BJ (cell line): ENCODE data around the gene EIF4A2. TPM values are rescaled to one million over a fixed set of nuclear protein-coding genes. Genes with fewer than 3 reads are reported as not detected.

ENCODE experiments used
- CTCF ChIA-PET: fragments of 350-600 bp; formaldehyde crosslinking; extraction: SDS; loops from one replicate; lab custom pipeline; 2021; ENCODE audit warnings: antibody characterized with exemption, inconsistent platforms; lab: Yijun Ruan, JAX
- POLR2A ChIA-PET: fragments of 300-600 bp; sonication (Branson Sonifier 250); formaldehyde crosslinking; extraction: SDS; loops from one replicate; lab custom pipeline; 2021; ENCODE audit warnings: antibody characterized with exemption; lab: Charles Lee
- DNase-seq: peaks from one replicate; pipeline ENCODE4 v3.0.0-alpha.2; 2011; ENCODE audit warnings: low read depth
- H3K27me3 ChIP-seq: 2 replicates; pipeline ENCODE4 v1.6.0; 2011; ENCODE audit warnings: low read length; ENCODE audit not compliant: control insufficient read depth, insufficient read depth
- H3K36me3 ChIP-seq: 2 replicates; pipeline ENCODE4 v1.5.1; 2011; ENCODE audit warnings: low read length; ENCODE audit not compliant: control insufficient read depth, insufficient read depth
- H3K4me3 ChIP-seq: 2 replicates; pipeline ENCODE4 v1.5.1; 2011; ENCODE audit warnings: low read depth, mild to moderate bottlenecking, control low read depth, low read length
- polyA plus RNA-seq: library from polyadenylated mRNA; depleted of rRNA; stranded (reverse); fragments of >200 nt; gene quantifications from 2 replicates; pipeline ENCODE4 v1.2.3, GENCODE V29; 2011
- TF ChIP-seq, protein P1 (sequence below): IDR thresholded peaks from 2 replicates; pipeline ENCODE4 v1.5.1; 2011; ENCODE audit warnings: low read depth, mild to moderate bottlenecking, control low read depth, inconsistent platforms, low read length, moderate library complexity; ENCODE audit not compliant: insufficient read depth

Gene EIF4A2
- polyA plus RNA-seq, 1 experiment, result 210 TPM

DNA sequence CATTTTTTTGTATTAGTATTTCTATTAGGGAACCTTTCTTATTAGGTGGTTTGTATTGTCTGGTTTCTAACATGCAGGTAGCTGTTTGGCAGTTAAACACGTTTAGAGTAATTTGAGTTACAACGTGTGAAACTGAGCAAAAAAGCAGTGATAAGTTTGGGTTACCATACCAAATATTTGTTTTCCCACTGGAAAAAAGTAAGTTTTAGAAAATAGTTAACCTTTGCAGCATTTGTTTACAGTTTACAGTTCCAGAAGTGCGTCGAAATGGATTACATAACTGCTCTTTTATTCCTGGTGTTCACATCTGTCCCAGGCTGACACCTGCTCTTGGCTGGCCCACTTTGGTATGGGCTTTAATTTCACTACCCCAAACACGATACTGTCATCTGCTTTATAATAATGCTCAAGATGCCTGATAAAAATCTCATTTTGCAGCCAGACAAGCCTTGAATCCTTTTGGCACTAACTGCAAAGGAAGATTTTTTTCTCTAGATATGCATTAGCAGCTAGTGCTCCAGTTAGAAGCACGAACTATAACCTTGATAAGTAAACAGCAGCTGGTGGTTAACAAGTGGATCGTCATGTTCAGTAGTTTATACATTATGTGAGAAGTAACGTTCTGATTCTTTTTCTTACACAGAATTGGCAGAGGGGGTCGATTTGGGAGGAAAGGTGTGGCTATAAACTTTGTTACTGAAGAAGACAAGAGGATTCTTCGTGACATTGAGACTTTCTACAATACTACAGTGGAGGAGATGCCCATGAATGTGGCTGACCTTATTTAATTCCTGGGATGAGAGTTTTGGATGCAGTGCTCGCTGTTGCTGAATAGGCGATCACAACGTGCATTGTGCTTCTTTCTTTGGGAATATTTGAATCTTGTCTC, 5.3 kb downstream of the EIF4A2 start:
- no peak for DNase-seq
- no peak overlapping the region for H3K4me3 ChIP-seq
- TF ChIP-seq, protein P1, sequence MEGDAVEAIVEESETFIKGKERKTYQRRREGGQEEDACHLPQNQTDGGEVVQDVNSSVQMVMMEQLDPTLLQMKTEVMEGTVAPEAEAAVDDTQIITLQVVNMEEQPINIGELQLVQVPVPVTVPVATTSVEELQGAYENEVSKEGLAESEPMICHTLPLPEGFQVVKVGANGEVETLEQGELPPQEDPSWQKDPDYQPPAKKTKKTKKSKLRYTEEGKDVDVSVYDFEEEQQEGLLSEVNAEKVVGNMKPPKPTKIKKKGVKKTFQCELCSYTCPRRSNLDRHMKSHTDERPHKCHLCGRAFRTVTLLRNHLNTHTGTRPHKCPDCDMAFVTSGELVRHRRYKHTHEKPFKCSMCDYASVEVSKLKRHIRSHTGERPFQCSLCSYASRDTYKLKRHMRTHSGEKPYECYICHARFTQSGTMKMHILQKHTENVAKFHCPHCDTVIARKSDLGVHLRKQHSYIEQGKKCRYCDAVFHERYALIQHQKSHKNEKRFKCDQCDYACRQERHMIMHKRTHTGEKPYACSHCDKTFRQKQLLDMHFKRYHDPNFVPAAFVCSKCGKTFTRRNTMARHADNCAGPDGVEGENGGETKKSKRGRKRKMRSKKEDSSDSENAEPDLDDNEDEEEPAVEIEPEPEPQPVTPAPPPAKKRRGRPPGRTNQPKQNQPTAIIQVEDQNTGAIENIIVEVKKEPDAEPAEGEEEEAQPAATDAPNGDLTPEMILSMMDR, result no peak
- no peaks in the 10 kb centered on the region for H3K27me3 ChIP-seq
- ChIA-PET POLR2A (interaction anchor here (0.7 kb wide), 1 partner anchor 174 kb away, joined by 3 read pairs; no protein-coding TSS in a partner anchor), CTCF (interaction anchor here (0.6 kb wide), 1 partner anchor 220 kb away, joined by 3 read pairs; no protein-coding TSS in a partner anchor)
- H3K36me3 ChIP-seq, result peaks cover 12% of the 10 kb centered on the region

DNA sequence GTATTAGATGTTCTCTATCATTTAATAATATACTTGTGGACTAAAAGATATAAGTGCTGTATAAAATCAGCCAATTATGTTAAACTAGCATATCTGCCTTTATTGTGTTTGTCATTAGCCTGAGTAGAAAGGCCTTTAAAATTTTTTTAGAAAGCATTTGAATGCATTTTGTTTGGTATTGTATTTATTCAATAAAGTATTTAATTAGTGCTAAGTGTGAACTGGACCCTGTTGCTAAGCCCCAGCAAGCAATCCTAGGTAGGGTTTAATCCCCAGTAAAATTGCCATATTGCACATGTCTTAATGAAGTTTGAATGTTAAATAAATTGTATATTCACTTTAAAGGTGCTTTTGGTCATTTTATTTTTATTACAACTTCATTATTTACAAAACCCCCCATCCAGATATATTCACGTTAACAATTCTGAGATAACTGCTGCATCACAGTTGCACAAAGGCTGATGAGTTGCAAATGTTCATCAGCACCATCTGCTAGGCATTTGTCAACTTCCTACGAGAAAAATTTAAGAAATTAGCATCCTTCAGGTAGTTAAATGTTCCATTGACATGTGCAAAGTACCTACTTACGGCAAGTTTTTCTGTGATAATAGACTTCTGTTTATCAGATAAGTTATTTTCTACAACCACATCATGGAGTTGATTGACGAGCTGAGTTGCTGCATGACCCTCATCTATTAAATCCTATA, 6.3 kb downstream of the EIF4A2 start:
- ChIA-PET CTCF (no interaction called here), POLR2A (no interaction called here)
- DNase-seq, result no peak
- H3K4me3 ChIP-seq, result no peak overlapping the region
- peaks cover 10% of the 10 kb centered on the region for H3K36me3 ChIP-seq
- H3K27me3 ChIP-seq, result no peaks in the 10 kb centered on the region
- TF ChIP-seq, protein P1, result no peak

DNA sequence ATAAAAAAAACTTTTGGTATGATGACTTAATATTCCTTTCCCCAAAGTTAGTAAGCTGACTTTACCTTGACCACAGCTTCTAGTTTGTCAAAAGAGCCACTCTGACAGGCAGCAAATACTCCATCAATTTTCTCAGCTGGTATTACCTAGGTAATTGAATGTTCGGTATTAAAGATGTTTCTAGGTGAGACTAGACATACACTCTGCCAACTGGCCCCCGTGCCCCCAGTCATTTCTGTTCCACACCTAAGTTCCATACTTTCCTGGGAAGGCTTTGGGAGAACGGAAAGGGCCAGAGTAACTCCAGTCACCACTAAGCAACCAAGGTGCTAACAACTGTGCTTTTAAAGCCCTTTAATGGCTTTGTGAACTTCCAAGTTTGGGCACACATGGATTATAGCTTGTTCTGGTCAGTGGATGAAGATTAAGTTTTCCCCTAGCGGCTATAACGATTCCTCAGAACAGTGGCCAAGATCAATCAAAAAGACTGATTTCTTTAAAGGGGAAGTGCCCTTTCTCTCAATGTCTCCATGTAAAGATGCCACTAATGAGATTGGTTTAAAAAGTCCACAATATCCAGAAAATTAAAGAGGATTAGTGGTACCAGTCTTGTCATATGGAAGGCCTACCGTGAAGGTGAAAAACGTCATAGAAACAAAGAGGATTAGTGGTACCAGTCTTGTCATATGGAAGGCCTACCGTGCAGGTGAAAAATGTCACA, 7.0 kb downstream of the EIF4A2 start:
- peaks cover 5% of the 10 kb centered on the region for H3K36me3 ChIP-seq
- TF ChIP-seq, protein P1, result no peak
- H3K27me3 ChIP-seq, result no peaks in the 10 kb centered on the region
- H3K4me3 ChIP-seq, result no peak overlapping the region
- CTCF ChIA-PET, result interaction anchor here (1.8 kb wide), 1 partner anchor 176 kb away, joined by 4 read pairs; no protein-coding TSS in a partner anchor
- POLR2A ChIA-PET, result interaction anchor here (0.7 kb wide), 1 partner anchor 777 kb away, joined by 6 read pairs; no protein-coding TSS in a partner anchor
- no peak for DNase-seq

DNA sequence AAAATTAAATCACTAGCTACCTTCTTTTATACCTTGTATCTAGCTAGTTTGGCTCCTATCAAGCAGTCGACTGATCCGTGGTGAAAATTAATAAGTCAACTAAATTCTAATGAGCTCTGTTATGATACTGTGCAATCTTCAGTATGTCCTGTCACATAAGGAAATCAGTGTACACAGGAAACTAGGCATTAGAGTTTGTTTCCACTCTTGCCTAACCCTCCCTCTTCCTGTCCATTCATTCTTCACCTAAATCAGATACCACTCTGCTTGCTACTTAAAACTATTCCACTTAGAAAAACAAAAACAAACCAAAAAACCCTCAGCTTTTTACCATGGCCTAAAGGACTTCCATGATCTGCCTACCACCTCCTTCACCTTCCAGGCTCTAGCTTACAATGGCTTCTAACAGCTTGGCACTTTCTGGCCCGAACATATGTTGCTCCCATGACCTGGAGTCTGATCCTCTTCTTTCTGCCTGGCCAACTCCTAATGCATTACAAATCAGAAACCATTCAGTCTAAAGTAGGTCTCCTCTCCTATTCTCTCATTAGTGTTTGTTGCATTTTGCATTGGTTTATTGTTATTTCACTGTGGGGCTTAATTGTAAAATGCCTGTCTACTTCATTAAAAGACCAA, 15.0 kb downstream of the EIF4A2 start:
- no peaks in the 10 kb centered on the region for H3K27me3 ChIP-seq
- H3K36me3 ChIP-seq, result peaks cover 4% of the 10 kb centered on the region
- CTCF ChIA-PET, result interaction anchor here (1.6 kb wide), 1 partner anchor 22 kb away, joined by 3 read pairs; no protein-coding TSS in a partner anchor
- TF ChIP-seq, protein P1, result no peak
- no peak for DNase-seq
- H3K4me3 ChIP-seq, result no peak overlapping the region
- POLR2A ChIA-PET, result no interaction called here
